Neuronal stem cell (in vitro differentiated cells): ENCODE results near the gene NOL11.

Experiments used
- DNase-seq: peaks from one replicate; pipeline ENCODE4 v3.0.0-alpha.2; 2013; ENCODE audit warnings: low spot score
- H2AFZ ChIP-seq: one replicate; pipeline ENCODE4 v1.6.1; 2013; ENCODE audit warnings: mild to moderate bottlenecking, low read length, inconsistent platforms
- H2AK5ac ChIP-seq: 2 replicates; pipeline ENCODE4 v1.6.1; 2013; ENCODE audit warnings: low read depth, mild to moderate bottlenecking, inconsistent platforms, low read length, moderate library complexity, mixed read lengths
- H2BK120ac ChIP-seq: 2 replicates; pipeline ENCODE4 v1.6.1; 2013; ENCODE audit warnings: low read depth, mild to moderate bottlenecking, inconsistent platforms, low read length, moderate library complexity, mixed read lengths
- H2BK12ac ChIP-seq: one replicate; pipeline ENCODE4 v1.6.1; 2013; ENCODE audit warnings: low read length, inconsistent platforms
- H2BK15ac ChIP-seq: 2 replicates; pipeline ENCODE4 v1.6.1; 2013; ENCODE audit warnings: mild to moderate bottlenecking, low read length, inconsistent platforms, mixed read lengths
- H2BK5ac ChIP-seq: one replicate; pipeline ENCODE4 v1.6.1; 2013; ENCODE audit warnings: inconsistent platforms, mild to moderate bottlenecking, low read length, moderate library complexity
- H3K14ac ChIP-seq: one replicate; pipeline ENCODE4 v1.6.1; 2013; ENCODE audit warnings: low read length, inconsistent platforms
- H3K18ac ChIP-seq: 2 replicates; pipeline ENCODE4 v1.6.1; 2013; ENCODE audit warnings: low read length, inconsistent platforms
- H3K23ac ChIP-seq: 2 replicates; pipeline ENCODE4 v1.6.1; 2013; ENCODE audit warnings: low read depth, mild to moderate bottlenecking, mixed read lengths, low read length, inconsistent platforms; ENCODE audit not compliant: poor library complexity
- H3K27ac ChIP-seq: replicated peaks from 3 replicates; pipeline ENCODE4 v1.5.1; 2013; ENCODE audit warnings: low read length, inconsistent platforms
- H3K27me3 ChIP-seq, 3 experiments: 2 replicates each; pipeline ENCODE4 v1.6.1; 2013; ENCODE audit warnings: low read length in 3 of 3, mild to moderate bottlenecking in 2 of 3, inconsistent platforms in 1 of 3, low read depth in 1 of 3, mixed read lengths in 1 of 3, moderate library complexity in 1 of 3; ENCODE audit not compliant: control insufficient read depth in 3 of 3, insufficient read depth in 3 of 3
- H3K36me3 ChIP-seq, 2 donors: replicated peaks in 1 of 2; 2 replicates each; pipeline ENCODE4 v1.6.1; 2013; ENCODE audit warnings: low read length in 2 of 2; ENCODE audit not compliant: control insufficient read depth in 2 of 2, insufficient read depth in 2 of 2
- H3K4ac ChIP-seq: 2 replicates; pipeline ENCODE4 v1.6.1; 2013; ENCODE audit warnings: inconsistent platforms, mild to moderate bottlenecking, low read length, moderate library complexity
- H3K4me1 ChIP-seq, 2 donors: 1 replicate in 1 of 2; 2 replicates in 1 of 2; pipeline ENCODE4 v1.6.1; 2013; ENCODE audit warnings: low read length in 2 of 2, low read depth in 1 of 2; ENCODE audit not compliant: control insufficient read depth in 2 of 2, insufficient read depth in 1 of 2
- H3K4me2 ChIP-seq: one replicate; pipeline ENCODE4 v1.6.1; 2013; ENCODE audit warnings: mild to moderate bottlenecking, low read length, inconsistent platforms; ENCODE audit not compliant: insufficient read depth, poor library complexity, severe bottlenecking
- H3K4me3 ChIP-seq, 2 donors: 2 replicates each; pipeline ENCODE4 v1.5.1; 2013; ENCODE audit warnings: low read length in 2 of 2, mild to moderate bottlenecking in 2 of 2, inconsistent platforms in 1 of 2, moderate library complexity in 1 of 2
- H3K79me1 ChIP-seq: one replicate; pipeline ENCODE4 v1.6.1; 2013; ENCODE audit warnings: low read depth, mild to moderate bottlenecking, inconsistent platforms, low read length, moderate library complexity
- H3K9ac ChIP-seq: one replicate; pipeline ENCODE4 v1.6.1; 2013; ENCODE audit warnings: mild to moderate bottlenecking, low read depth, low read length, inconsistent platforms; ENCODE audit not compliant: poor library complexity
- H3K9me3 ChIP-seq, 2 donors: replicated peaks in 1 of 2; 2 replicates each; pipeline versions ENCODE3 to v1.6.1; 2013; ENCODE audit warnings: low read length in 2 of 2, mild to moderate bottlenecking in 2 of 2, inconsistent platforms in 1 of 2, low read depth in 1 of 2, mixed read lengths in 1 of 2, moderate library complexity in 1 of 2; ENCODE audit not compliant: control insufficient read depth in 2 of 2, insufficient read depth in 1 of 2
- H4K8ac ChIP-seq: one replicate; pipeline ENCODE4 v1.6.1; 2013; ENCODE audit warnings: low read depth, mild to moderate bottlenecking, inconsistent platforms, low read length, moderate library complexity
- H4K91ac ChIP-seq: one replicate; pipeline ENCODE4 v1.6.1; 2013; ENCODE audit warnings: low read length, low read depth, mild to moderate bottlenecking, inconsistent platforms; ENCODE audit not compliant: poor library complexity
- WGBS, 2 donors: extraction: QIAGEN DNeasy Blood & Tissue Kit; methylation state at CpG; one replicate each; pipeline ENCODE4 v1.1.7; 2013; ENCODE audit warnings: missing lambda C conversion rate in 2 of 2, mixed read lengths in 1 of 2; ENCODE audit not compliant: insufficient read length in 2 of 2, insufficient replicate concordance in 1 of 2; ENCODE audit errors: extremely low coverage in 2 of 2; 5-methylcytosine and 5-hydroxymethylcytosine counted together

The NOL11 gene

GRCh38 chr17:67779098-67779672 is 61.4 kb downstream of the NOL11 start:
- Histone ChIP-seq H2BK12ac (no peak overlapping the region), H2BK120ac (no peak overlapping the region), H2AFZ (peak overlapping the region; percentile 35), H2BK15ac (no peak overlapping the region), H4K8ac (no peak overlapping the region), H3K4me1 (no peaks in the 10 kb centered on the region), H3K4ac (no peak overlapping the region), H3K9ac (no peak overlapping the region), H3K79me1 (no peaks in the 10 kb centered on the region), H2AK5ac (no peak overlapping the region), H3K27ac (no peak overlapping the region), H3K14ac (no peak overlapping the region), H2BK5ac (no peak overlapping the region), H3K36me3 (no peaks in the 10 kb centered on the region), H3K4me3 (no peak overlapping the region), H3K4me2 (no peak overlapping the region), H3K27me3 (no peaks in the 10 kb centered on the region), H3K18ac (no peak overlapping the region), H4K91ac (no peak overlapping the region), H3K9me3 (no peaks in the 10 kb centered on the region), H3K23ac (no peak overlapping the region)
- peak; percentile 20 for DNase-seq
- WGBS, 2 donors = no CpG with 5 or more reads among the region's 13 CpGs

- Histone ChIP-seq H2BK12ac (no peak overlapping the region), H2BK5ac (no peak overlapping the region), H3K4me1 (no peaks in the 10 kb centered on the region), H4K8ac (no peak overlapping the region), H3K27ac (no peak overlapping the region), H3K36me3 (no peaks in the 10 kb centered on the region), H2BK120ac (no peak overlapping the region), H3K79me1 (no peaks in the 10 kb centered on the region), H2AK5ac (no peak overlapping the region), H4K91ac (no peak overlapping the region), H3K4me3 (no peak overlapping the region), H3K14ac (no peak overlapping the region), H3K18ac (no peak overlapping the region), H3K9me3 (no peaks in the 10 kb centered on the region), H3K4ac (no peak overlapping the region), H3K4me2 (no peak overlapping the region), H3K23ac (no peak overlapping the region), H3K27me3 (no peaks in the 10 kb centered on the region), H2BK15ac (no peak overlapping the region), H3K9ac (no peak overlapping the region), H2AFZ (no peak overlapping the region)
- DNase-seq = no peak
- no CpG with 5 or more reads among the region's 10 CpGs for WGBS, 2 donors
These were observed 66.8 kb downstream of the NOL11 start for GRCh38 chr17:67784364-67785121.

GRCh38 chr17:67785122-67785477 is 67.4 kb downstream of the NOL11 start:
- no peak overlapping the region for H3K9ac ChIP-seq
- H4K91ac ChIP-seq = no peak overlapping the region
- H3K36me3 ChIP-seq = no peaks in the 10 kb centered on the region
- no peak overlapping the region for H2AFZ ChIP-seq
- H2AK5ac ChIP-seq = no peak overlapping the region
- no peak overlapping the region for H2BK5ac ChIP-seq
- H3K18ac ChIP-seq = no peak overlapping the region
- no peaks in the 10 kb centered on the region for H3K9me3 ChIP-seq
- H3K4me3 ChIP-seq = no peak overlapping the region
- H3K27ac ChIP-seq = no peak overlapping the region
- no peak overlapping the region for H2BK15ac ChIP-seq
- WGBS, 2 donors = no CpG with 5 or more reads among the region's 3 CpGs
- no peak overlapping the region for H3K23ac ChIP-seq
- H3K14ac ChIP-seq = no peak overlapping the region
- H2BK120ac ChIP-seq = no peak overlapping the region
- H3K4me2 ChIP-seq = no peak overlapping the region
- no peak overlapping the region for H2BK12ac ChIP-seq
- no peak overlapping the region for H4K8ac ChIP-seq
- H3K4ac ChIP-seq = no peak overlapping the region
- H3K4me1 ChIP-seq = no peaks in the 10 kb centered on the region
- no peak for DNase-seq
- no peaks in the 10 kb centered on the region for H3K79me1 ChIP-seq
- no peaks in the 10 kb centered on the region for H3K27me3 ChIP-seq

GRCh38 chr17:67785504-67785903 is 67.8 kb downstream of the NOL11 start:
- Histone ChIP-seq H2BK15ac (no peak overlapping the region), H2BK120ac (no peak overlapping the region), H2BK12ac (no peak overlapping the region), H3K4me2 (no peak overlapping the region), H2BK5ac (no peak overlapping the region), H3K27ac (no peak overlapping the region), H3K36me3 (no peaks in the 10 kb centered on the region), H3K9ac (no peak overlapping the region), H3K27me3 (no peaks in the 10 kb centered on the region), H4K8ac (no peak overlapping the region), H3K23ac (no peak overlapping the region), H3K4me1 (no peaks in the 10 kb centered on the region), H3K4me3 (no peak overlapping the region), H3K18ac (no peak overlapping the region), H3K14ac (no peak overlapping the region), H4K91ac (no peak overlapping the region), H3K9me3 (no peaks in the 10 kb centered on the region), H3K79me1 (no peaks in the 10 kb centered on the region), H2AK5ac (no peak overlapping the region), H3K4ac (no peak overlapping the region), H2AFZ (no peak overlapping the region)
- no peak for DNase-seq
- WGBS, 2 donors = no CpG with 5 or more reads among the region's 5 CpGs
